Stimulated activated CD4-positive, alpha-beta T cell treated with anti-CD3 and anti-CD28 coated beads, Interleukin-1b, Interleukin-23, amount 100 ng/mL, for 48 hours (primary cell): ENCODE results near the gene TSPAN11.

Experiments
- DNase-seq: peaks from one replicate; pipeline ENCODE4 v3.0.0-alpha.2; 2020

TSPAN11 gene

DNA sequence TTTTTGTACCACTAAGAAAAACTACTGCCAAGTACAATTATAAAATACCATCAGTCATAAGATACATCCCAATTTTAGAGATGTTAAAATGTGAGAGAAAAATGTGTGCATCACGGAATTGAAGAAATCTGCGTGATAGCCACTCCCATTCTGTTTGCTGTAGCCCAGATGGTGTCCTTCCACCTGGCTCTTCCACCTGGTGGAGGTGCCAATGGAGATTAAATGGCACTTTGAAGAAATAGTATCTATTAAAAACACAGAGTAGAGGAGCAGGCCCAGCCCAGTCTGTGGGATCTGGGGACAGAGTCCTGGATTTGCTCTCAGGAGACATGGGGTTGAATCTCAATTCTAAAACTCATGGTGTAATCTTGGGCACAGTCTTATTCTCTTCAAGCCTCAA is 35.5 kb downstream of the TSPAN11 start:
- DNase-seq: no peak

DNA sequence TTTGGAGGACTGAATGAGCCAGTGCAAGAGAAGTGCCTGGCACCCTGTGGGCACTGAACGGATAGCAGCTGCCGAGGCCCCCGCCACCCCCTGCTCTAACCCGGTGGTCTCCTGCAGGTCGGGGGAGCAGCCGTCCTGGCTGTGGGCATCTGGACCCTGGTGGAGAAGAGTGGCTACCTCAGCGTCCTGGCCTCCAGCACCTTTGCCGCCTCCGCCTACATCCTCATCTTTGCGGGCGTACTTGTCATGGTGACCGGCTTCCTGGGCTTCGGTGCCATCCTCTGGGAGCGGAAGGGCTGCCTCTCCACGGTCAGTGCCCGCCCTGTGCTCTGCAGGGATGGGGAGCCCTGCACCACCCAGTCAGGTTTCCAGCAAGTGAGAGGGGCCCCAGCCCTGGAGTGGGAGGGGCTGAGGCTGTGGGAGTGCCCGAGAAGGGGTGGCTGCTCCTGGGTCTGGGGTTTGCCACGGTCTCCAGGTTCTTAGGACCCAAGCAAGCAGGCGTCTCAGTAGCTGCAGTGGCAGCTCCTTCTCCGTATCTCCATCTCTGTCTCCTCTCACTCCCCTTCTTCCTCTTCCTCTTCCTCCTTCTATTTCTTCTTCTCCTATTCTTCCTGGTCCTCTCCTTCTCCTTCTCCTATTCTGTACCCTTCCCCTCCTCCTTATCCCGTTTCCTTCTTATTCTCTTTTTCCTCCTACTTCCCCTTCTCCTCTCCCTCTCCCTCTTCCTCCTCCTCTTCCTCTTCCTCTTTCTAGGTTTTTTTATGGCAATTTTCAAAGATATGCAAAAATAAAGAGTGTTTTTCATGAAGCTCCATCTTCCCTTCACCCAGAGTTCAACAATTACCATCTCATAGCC is 37.4 kb downstream of the TSPAN11 start:
- DNase-seq: no peak

DNA sequence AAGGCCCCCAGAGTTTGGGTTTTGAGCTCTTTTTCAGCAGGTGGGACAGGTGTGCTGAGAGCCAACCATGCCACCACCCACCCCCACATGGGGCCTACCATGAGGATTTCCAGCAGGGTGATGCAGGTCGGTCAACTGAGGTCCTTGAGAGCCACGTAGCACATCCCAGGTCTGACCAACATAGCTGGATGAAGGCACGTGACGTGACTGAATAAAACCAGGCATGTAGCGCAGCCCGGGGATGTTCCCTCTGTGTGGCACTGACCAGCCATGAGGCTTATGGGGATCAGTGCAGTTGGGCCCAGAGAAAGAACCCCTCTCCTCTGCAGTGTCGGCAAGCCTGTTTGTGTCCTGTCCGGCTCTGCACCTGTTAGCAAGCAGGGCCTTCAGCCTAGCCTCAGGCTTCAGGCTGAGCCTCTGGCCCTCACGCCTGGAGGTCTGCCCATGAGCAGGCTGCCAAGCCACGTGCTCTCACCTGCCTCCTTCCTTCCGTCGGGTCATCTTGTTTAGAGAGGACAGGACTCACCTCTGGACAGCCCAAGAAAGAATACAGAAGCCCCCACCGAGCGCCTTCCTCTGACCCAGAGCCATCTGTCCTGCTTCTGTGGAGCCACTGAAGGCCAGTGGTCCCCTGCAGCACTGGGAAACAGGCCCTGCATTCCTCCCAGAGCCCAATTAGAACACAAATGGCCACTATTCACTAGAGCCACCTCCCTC is 38.5 kb downstream of the TSPAN11 start:
- no peak for DNase-seq

DNA sequence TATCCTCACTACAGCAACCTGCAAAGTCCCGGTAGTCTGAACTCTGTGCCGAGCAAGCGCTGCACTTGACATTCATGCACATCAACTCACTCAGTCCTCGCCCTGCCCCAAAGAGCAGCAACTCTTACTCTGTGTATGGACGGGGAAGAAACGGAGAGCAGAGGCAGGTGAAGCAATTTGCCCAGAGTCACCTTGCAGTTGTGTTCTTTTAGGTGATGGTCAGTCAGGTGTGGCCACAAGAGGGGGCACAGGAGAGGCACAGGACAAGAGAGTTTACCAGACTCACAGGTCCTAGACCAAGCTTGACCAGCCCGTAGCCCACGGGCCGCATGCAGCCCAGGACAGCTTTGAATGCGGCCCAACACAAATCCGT is 39.1 kb downstream of the TSPAN11 start:
- DNase-seq: no peak

DNA sequence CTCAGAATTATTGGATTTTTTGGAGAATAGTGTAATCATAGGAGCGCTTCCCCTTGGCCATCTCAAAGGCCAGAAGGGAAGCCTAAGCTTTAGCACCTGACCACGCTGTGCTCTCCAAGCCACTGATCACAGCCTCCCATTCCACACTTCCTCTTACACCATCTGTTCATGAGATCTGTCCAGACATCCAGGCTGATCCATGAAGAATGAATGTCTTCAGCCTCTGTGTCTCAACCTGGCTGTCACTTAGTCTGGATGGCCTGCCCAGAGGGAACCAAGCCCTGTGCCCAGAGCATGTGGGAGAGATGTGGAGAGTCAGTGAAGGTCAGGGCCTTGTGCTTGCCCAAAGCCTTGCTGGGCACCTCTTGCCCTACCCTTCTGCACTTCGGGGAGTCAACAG is 40.5 kb downstream of the TSPAN11 start:
- DNase-seq: no peak

DNA sequence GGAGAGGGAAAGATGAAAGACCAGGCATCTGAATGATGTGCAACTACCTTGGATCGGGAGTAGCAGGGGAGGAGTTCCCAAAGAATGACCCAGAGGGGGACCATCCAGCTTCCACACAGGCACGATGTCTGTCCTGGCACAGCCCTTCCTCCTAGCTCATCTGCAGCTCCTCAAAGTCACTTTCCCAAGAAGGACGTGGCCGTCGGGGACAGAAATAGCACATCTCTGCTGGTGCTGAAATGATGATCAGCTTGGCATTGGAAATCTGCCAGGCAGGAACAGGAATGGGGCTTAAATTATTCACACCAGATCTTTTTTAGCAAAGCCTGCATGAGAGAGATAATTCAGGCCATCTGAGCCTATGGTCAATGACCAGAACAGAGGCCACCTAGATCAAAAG is 41.7 kb downstream of the TSPAN11 start:
- DNase-seq: no peak

DNA sequence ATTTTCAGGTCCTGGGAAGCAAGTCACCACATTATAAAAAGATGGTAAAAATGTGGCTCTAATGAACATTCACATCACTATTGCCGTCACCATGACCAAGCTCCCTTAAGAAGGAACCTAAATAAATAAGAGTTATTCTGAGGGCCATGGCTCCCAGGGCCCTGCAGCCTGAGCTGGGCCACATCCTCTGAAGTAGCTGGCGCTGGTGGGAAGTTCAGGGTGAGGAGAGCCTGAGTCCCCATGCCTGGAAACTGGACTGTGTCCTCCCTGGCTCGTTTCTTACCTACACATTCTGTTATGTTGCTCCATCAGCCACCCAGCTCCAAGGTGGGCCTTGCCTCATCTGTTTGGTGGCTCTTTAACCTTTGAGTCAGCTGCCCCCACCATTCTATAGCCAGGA is 42.5 kb downstream of the TSPAN11 start:
- no peak for DNase-seq

DNA sequence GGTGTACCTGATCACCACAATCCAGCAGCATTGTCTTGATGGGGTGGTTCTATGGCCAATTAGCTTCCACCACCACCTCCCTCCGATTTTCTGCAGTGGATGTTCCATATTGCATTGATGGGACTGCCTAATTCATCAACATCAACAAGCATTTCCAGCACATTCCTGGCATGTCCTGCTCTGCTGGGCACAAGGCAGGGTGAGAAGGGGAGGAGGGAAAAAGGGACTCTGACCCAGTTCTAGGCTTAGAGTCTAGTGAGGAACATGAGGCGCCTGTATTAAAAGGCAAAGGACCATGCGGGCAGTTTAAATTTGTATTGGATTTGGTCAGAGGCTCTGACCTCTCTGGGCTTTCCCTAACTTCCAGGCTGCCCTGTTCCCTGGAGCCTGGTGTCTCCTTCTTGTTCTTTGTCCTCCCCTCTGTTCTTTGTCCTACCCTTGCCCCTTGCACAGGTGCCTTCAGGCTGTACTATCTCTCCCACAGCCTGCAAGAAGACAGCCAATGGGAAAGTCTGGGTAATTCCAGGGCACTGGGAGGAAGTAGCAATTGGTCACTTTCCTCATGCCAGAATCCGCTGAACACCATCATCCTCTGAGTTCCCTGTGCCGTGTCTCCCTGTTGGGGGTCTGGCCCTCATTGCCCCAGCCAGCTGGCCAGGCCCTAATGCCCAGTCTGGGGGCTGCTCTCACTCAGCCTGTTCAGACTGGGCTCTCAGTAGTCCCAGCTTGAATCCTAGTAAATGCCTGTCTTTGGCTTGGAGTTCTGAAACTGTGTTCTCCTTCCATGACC is 43.3 kb downstream of the TSPAN11 start:
- no peak for DNase-seq

DNA sequence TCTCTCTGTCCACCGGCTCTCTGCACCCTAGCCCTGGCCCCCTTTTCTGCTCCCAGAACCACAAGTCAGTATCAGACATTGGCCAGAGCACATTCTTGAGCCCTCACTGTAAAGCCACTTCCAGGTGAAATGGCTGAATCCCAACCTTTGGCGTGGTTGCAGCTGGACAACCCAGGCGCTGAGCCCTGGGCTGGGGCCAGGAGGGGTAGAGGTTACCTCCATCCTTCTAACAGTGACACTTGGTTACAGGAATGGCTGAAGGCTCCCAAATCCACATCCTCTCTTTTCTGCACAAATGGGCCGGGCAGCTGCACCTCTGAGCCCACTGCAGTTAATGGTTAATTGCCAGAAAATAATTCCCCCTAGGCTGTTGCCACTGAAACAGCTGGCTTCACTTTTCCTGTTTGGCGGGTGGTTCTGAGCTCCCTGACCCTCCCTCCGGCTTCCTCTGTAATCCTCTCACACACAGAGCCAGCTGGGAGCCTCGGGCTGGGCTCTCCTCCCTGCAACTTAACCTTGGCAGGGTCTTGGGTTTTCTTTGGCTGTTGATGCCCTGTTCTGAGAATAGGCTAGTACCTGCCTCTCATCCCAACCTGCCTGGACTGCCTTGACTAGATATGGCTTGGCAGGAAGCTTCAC is 44.1 kb downstream of the TSPAN11 start:
- no peak for DNase-seq

DNA sequence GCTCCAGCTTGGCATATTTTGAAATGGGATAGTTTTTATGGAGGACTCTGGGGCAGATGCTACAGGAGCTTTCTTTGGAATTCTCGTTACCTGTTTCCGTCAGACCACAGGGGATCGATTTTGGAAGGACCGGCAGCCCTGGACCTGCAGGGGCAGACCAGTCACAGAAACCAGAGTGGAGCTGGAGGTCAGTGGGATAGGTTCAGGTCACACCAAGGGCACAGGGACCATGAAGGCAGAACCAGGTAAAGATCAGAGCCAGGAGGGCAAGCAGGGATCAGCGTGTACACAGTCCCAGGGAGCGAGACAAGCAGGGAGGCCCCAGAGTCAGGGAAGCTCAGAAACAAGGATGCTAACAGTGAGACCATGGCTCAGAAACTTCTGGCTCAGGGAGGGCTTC is 45.5 kb downstream of the TSPAN11 start:
- DNase-seq: no peak

DNA sequence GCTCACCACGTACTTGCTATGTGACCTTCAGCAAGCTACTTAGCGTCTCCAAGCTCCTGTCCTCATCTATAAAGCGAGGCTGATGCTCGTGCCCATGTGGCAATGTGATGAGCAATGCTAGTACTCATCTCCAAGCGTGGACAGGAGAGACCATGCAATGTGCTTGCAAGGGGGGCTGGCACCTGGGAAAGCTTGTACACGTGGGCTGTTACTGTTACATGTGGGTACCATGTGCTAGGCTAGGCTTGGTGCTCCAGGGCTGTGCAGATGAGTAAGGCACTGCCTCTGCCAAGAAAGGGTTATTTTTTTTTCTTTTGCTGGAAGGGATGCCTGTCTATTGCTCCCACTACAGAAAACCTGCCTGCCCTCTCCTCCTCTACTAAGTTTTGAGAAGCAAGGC is 46.6 kb downstream of the TSPAN11 start:
- no peak for DNase-seq

DNA sequence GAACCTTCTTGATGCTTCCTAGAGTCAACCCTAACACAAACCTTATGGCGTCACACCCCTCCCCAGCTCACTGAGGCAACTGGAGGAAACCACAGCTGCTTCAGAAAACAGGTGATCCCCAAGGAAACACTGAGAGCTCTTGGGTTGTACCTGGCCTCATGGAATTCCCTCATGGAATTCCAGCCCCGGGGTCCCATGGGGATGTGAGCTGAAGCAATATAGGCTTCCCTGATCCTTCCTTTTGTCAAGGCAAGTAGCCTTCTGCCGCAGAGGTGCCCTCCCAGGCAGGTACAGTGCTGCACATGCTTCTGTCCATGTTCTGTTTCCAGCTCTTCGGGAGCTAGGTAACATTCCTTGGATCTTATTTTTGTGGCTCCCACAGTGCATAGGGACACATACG is 47.3 kb downstream of the TSPAN11 start:
- no peak for DNase-seq

DNA sequence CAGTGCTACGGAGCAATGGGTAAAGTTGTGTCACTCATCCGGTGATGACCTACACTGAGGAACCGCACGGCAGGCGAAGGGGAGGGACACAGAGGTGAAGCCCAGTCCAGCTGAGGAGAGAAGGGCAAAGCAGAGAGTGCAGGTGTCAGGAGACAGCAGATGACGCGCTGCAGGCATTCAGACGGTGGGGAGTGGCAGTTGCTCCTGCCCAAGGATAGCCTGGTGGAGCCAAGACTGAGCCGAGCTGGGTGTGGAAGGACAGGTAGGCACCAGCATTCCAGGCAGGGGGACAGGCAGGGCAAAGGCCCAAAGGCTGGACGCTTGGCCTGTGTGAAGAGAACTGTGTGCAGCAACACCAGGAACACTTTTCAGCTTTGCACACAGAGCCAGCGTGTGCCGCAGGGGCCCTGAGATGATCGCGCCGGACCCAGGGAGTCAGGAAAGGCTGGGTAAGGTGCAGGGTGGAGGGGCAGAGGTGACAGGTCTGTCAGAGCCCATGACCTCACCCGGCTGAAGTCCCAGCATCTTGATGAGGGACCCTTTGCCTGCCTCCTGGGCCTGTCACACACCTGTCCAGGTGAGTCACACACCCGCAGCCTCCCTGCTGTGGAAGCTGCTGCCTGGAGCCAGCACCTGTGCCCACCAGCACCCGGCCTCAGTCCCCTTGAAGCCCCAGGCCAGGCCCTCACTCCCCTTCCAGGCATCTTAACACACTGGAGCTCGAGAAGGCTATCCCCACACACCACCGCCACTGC is 48.4 kb downstream of the TSPAN11 start:
- no peak for DNase-seq

DNA sequence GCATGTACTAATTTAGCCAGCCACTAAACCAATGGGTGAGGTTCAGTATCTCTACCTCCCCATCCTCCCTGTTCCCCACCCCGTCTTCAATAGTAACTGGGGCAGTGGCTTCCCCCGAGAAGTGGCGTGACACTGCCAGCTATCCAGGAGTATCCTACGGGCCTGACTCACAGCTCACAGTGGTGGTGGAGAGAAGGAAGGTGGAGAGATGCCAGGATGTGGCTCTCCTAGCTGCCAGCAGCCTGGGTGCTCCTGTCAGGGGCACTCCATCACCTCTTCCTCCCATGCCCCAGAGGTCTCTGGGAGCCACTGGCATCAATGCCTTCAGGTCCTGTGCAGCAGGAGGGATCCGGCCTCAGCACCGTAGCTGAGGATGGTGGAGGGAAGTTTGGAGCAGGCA is 49.0 kb downstream of the TSPAN11 start:
- no peak for DNase-seq

DNA sequence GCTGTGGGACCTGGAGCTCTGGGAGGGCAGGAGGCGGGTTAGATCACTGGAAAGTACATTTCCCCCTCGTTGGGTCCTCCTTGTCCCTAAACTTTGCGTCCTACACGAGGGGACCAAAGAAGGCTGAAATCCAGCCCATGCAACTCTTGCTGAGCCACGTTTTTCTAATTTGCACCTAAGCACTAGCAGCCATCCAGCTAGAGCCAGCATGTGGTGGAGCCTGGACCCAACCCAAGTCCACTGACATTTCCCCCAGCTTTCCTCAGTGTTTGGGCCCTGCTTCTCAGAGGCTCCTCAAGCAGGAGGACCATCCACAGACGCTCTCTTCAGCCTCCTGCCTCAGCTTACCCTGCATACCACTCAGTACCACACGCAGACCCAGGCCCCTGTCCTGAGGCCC is 49.7 kb downstream of the TSPAN11 start:
- no peak for DNase-seq

DNA sequence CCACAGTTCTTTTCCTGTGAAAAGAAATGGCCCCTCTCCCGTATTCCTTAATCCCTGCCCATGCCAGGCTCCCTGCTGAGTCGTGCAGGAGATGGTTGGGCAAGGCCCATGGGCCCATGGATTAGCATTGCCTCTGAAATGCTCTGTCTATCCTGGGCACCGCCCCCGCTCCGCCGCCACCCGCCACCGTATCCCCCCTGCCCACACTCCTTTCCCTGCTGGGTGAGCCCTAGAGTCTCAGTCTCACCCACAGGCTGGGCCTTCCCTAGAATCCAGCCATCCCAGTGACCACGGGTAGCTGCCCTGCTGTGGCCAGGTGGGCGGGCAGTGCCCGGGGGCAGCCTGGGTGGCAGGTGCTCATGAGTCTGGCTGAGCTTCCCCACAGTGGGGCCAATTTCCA is 50.6 kb downstream of the TSPAN11 start:
- DNase-seq: no peak

DNA sequence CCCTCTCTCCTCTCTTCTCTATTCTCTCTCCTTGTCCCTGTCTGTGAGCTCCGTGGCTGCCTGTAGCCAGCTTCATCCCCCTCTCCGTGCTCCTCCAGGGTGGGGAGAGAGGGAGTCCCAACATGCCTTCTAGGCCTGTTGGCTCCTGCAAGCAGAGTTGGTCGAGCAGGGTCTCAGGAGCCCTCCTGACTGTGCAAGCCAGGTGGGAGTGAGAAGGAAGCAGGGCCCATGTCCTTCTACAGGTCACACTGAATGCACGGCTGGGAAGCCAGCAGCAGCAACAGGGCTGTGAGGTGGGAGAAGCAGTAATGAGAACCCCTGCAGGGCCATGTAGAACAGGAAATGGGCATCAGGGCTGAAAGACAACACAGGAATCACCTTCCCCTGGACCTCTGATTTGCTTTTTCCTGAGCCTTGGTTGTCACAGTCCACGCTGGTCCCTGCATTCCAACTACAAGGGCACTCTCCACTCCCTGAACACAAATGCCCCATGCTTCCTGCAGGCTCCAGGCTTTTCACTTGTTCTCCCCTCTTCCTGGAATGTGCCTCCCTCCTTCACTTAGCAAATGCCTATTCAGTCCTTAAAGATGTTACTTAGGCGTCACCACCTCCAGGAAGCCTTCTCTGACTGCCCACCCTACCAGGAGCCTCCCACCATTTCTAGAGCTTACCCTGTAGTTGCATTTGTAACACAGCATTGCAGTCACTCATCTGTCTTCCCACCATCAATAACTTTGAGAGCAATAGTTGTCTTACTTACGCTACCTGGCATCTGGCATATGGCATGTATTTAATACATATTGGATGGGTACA is 51.2 kb downstream of the TSPAN11 start:
- no peak for DNase-seq

DNA sequence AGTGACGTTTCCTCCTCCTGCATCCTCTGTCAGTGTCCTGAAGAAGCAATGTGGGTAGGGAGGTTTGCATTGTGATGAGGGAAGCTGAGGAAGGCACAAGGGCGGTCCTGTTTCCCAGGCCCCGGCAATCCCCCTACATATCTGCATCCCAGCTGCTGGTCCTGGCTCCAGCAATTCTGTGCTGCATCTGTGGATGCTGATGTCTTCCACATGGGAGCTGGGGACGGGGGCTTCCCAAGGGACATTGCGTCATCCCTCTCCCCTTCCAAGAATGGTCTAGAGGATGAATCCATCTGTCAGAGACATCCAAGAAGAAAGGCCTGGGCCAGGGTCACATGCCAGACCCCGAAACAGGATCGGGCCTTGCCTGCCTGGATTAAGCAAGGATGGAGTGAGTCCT is 52.1 kb downstream of the TSPAN11 start:
- no peak for DNase-seq

DNA sequence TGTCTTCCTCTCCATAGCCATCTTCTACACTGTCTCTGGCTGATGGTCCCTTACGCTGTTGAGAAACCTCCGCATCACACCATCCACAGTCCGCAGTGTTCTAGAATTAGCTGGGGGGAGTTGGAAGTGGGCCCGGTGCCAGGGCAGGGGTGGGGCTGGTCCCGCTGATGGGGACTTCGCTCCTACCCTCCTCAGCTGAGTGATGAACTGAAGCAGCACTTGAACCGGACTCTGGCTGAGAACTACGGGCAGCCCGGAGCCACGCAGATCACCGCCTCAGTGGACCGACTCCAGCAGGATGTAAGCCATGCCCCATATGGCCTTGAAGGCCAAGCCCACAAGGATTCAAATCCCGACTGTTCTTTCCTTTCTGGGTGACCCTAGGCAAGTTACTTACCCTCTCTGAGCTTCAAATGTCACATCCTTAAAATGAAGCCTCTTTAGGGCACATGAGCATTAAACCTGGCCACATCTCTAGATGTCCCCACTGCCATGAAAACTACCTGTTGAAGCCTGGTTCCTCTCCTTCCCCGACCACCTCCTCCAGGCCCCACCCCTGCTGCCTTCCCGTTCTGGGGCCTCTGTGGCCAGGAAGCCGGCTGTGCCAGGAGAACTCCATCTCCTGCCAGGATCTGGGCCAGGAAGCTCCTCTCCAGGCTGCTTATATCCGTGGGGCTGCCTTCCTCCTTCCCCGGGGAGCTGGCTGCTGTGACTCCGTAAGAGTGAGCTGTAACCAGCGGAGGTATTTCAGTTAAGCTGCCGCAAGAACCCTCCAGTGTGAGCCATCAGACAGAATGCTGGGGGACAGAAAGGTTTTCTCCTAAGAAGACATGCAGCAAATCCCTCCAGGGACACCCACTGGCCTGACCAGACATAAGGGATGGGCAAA is 53.1 kb downstream of the TSPAN11 start:
- DNase-seq: no peak

DNA sequence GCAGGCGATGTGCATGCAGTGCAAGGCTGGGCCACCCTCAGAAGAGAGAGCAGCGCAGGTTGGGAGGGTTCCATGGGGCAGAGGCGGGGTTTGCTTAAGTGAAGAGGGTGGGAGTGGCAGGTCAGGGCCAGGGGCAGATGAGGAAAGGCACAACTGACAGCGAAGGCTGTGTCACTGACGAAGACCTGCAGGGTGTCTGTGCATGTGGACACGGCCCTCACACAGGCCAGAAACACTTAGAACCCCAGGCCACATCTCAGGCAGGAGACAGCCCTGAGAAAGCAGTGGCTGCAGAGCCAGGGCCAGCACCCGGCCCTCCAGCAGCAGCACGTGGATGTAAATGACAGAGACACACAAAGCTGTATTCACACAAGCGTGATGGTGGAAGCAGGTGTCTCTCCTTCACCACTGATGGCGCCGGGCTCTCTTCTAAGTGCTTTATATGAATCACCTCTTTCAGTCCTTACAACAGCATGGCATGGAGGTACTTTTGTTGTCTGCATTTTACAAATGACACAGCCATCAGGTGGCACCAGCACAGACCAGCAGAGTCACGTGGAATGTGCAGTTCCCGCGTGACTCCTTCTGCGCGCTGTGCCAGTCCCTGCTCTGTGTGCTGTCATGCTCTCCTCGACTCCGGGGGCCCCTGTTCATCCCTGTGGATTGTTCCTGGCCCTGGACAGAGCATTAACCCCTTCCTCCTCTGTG is 54.6 kb downstream of the TSPAN11 start:
- no peak for DNase-seq
